Transverse colon (tissue), 3 donors: Measurements from ENCODE around the gene ACVR1.

Source experiments
- EP300 ChIP-seq: sonication (generic); formaldehyde crosslinking; IDR thresholded peaks from one replicate; pipeline ENCODE4 v1.6.1; 2017; ENCODE audit warnings: antibody characterized with exemption, low read depth
- POLR2A ChIP-seq: fragments of 450-650 bp; IDR thresholded peaks from one replicate; pipeline ENCODE4 v1.6.1; 2016; ENCODE audit warnings: antibody characterized with exemption, mild to moderate bottlenecking, moderate library complexity
- TF ChIP-seq, protein P1 (sequence below), 5 experiments: fragments of 200-600 bp in 3 of 5; fragments of 450-650 bp in 2 of 5; sonication (generic) in 3 of 5; IDR thresholded peaks; 1 replicate in 2 of 5; 2 replicates in 3 of 5; pipeline ENCODE4 v1.5.1; 2016 to 2017; ENCODE audit warnings: antibody characterized with exemption in 5 of 5, inconsistent platforms in 3 of 5, mild to moderate bottlenecking in 2 of 5, moderate library complexity in 1 of 5

DNA sequence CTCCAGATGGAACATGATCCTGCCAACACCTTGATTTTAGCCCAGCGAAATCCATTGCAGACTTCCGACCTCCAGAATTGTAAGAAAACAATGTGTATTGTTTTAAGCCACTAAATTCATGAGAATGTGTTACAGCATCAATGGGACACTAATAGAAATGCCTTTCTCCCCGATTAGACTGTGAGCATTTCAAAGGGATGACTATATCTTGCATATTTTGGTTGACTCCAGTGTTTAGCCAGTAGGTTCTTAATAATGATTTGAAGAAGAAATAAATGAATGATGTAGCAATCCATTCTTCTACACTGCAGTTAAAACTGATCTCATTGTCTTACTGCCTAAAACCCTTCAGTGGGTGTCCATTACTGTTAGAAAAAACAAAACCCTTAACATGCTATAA lies 180.1 kb downstream of the ACVR1 start:
- TF ChIP-seq, protein P1, sequence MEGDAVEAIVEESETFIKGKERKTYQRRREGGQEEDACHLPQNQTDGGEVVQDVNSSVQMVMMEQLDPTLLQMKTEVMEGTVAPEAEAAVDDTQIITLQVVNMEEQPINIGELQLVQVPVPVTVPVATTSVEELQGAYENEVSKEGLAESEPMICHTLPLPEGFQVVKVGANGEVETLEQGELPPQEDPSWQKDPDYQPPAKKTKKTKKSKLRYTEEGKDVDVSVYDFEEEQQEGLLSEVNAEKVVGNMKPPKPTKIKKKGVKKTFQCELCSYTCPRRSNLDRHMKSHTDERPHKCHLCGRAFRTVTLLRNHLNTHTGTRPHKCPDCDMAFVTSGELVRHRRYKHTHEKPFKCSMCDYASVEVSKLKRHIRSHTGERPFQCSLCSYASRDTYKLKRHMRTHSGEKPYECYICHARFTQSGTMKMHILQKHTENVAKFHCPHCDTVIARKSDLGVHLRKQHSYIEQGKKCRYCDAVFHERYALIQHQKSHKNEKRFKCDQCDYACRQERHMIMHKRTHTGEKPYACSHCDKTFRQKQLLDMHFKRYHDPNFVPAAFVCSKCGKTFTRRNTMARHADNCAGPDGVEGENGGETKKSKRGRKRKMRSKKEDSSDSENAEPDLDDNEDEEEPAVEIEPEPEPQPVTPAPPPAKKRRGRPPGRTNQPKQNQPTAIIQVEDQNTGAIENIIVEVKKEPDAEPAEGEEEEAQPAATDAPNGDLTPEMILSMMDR (IDR thresholded peaks at IDR 0.05) = no peak
- TF ChIP-seq POLR2A = no peak
- no peak for TF ChIP-seq EP300
